K562 (cell line): ENCODE data around the gene NPR2. TPM values are rescaled to one million over a fixed set of nuclear protein-coding genes. Genes with fewer than 3 reads are reported as not detected.

Experiments used
- ASH1L ChIP-seq: fragments of 450-650 bp; IDR thresholded peaks from 2 replicates; pipeline ENCODE4 v1.6.1; 2018; ENCODE audit warnings: borderline replicate concordance, mild to moderate bottlenecking, low read depth; ENCODE audit not compliant: partially characterized antibody
- BRF2 ChIP-seq: IDR thresholded peaks from 3 replicates; pipeline ENCODE4 v1.6.1; 2011; ENCODE audit warnings: borderline replicate concordance, mild to moderate bottlenecking; ENCODE audit not compliant: insufficient read length, insufficient read depth
- MLX ChIP-seq, 2 experiments: fragments of 450-650 bp in 1 of 2; sonication (generic) in 1 of 2; formaldehyde crosslinking; conservative IDR thresholded peaks; 2 replicates each; pipeline versions ENCODE4 v1.4.0 to v1.8.1; 2020 to 2022; ENCODE audit warnings: mild to moderate bottlenecking in 1 of 2, missing genetic modification reagents in 1 of 2
- MXI1 ChIP-seq: IDR thresholded peaks from 2 replicates; pipeline ENCODE4 v1.6.1; 2011; ENCODE audit warnings: low read depth, mild to moderate bottlenecking, improper control_type of control experiment, low read length
- POLR2AphosphoS2 ChIP-seq: IDR thresholded peaks from 2 replicates; pipeline ENCODE4 v1.6.1; 2012; ENCODE audit warnings: low read length, improper control_type of control experiment
- RB1 ChIP-seq: fragments of 450-650 bp; IDR thresholded peaks from 2 replicates; pipeline ENCODE4 v1.6.1; 2017; ENCODE audit warnings: low read depth, mild to moderate bottlenecking
- TFAP4 ChIP-seq: sonication (generic); formaldehyde crosslinking; IDR thresholded peaks from 2 replicates; pipeline ENCODE4 v1.8.0; 2022; ENCODE audit warnings: missing genetic modification reagents, mild to moderate bottlenecking, moderate library complexity, borderline replicate concordance
- TSHZ1 ChIP-seq: fragments of 250-450 bp; sonication (Bioruptor Pico); IDR thresholded peaks from 2 replicates; pipeline ENCODE4 v1.4.0; 2020; ENCODE audit warnings: mild to moderate bottlenecking, moderate library complexity
- ZNF384 ChIP-seq: IDR thresholded peaks from 2 replicates; pipeline ENCODE4 v1.6.1; 2012; ENCODE audit warnings: low read depth, low read length, improper control_type of control experiment
- polyA plus RNA-seq, 8 experiments: library from polyadenylated mRNA; depleted of rRNA in 4 of 8; stranded (reverse) in 5 of 8; unstranded in 3 of 8; fragments of >200 nt; fragmentation: Nextera tagmentation in 2 of 8; fragmentation: Illumina TruSeq in 1 of 8; extraction: Ambion mirVana in 2 of 8; extraction: Trizol in 1 of 8; gene quantifications; 2 replicates each; pipeline versions ENCODE4 v1.2.1 to v1.2.3, GENCODE V29; 2011 to 2014; ENCODE audit warnings: inconsistent platforms in 1 of 8, missing spikeins in 1 of 8
- total RNA-seq, 7 experiments: library from RNA; depleted of rRNA in 6 of 7; stranded (reverse); fragments of >200 nt in 6 of 7; fragmentation: Illumina TruSeq in 2 of 7; extraction: Trizol in 2 of 7; gene quantifications; 2 replicates each; pipeline versions ENCODE4 v1.2.1 to v1.2.3, GENCODE V29; 2011 to 2021; ENCODE audit warnings: low replicate concordance in 1 of 7

NPR2 gene
- total and polyA plus RNA-seq, 9 of the 15 experiments (the other 6 are each of a cell fraction or from before 2014, with no cell fraction given), result 2.4 to 12.9 (median 6.0) TPM

DNA sequence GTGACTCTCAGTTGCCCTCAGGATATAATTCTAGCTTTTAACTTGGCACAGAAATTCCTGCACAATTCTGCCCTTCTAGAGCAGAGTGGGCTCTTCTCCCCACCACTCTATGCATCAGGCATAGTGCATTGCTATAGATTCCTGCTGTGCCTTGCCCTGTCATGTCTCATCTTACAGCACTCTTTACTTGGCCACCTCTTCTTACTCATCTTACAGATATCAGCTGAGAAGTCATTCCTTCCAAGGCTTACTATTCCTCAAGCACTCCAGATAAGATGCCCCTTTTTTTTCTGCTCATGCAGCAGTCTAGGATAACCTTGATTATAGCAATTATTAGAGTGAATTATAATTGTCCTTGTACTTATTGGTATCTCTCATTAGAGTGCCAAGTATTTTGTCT is 31.5 kb downstream of the NPR2 start (continued):
- TF ChIP-seq TSHZ1 (CRISPR knock-in tag) (no peak), MLX (CRISPR knock-in tag; conservative IDR thresholded peaks at IDR 0.05) (no peak), ZNF384 (no peak), ASH1L (no peak), POLR2AphosphoS2 (no peak), BRF2 (no peak), MXI1 (no peak), RB1 (no peak), TFAP4 (CRISPR knock-in tag) (no peak)
